GM18508 (cell line): ENCODE results near the gene PMCH.
"Not testable (repeated sequence)": the region's sequence is repeated elsewhere in the genome, so short reads cannot be mapped to it uniquely, and the experiment has no call there.

ENCODE experiments used
- ATAC-seq: cut with Tn5 transposase; IDR thresholded peaks from one replicate; pipeline ENCODE4 v1.9.1; 2021; ENCODE audit warnings: moderate number of reproducible peaks; ENCODE audit not compliant: insufficient read depth, unreplicated experiment

PMCH gene, protein sequence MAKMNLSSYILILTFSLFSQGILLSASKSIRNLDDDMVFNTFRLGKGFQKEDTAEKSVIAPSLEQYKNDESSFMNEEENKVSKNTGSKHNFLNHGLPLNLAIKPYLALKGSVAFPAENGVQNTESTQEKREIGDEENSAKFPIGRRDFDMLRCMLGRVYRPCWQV

DNA sequence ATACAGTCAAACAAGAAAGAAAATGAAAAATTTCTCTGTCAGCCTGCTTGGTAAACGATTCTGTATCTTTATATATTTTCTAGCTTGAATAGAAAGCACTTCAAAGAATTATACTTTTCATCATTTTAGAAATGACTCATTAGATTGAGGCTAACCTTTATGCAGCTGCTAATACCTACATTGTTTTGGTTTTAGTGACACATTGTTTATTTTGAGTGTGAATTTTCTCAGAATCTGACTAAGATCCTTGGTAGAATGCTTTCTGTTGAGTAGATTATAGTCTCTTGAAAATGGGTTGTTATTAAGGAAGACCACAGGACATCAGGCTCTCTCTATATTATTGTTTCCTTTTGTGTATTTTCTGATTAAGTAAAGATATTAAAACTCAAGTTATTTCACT is at the start of gene PMCH:
Gene PMCH, minus strand, starts transcription at position 45 of the 400 bp plus-strand sequence. CDS start 63 bp downstream, outside the sequence.
- peak; percentile 72 for ATAC-seq

DNA sequence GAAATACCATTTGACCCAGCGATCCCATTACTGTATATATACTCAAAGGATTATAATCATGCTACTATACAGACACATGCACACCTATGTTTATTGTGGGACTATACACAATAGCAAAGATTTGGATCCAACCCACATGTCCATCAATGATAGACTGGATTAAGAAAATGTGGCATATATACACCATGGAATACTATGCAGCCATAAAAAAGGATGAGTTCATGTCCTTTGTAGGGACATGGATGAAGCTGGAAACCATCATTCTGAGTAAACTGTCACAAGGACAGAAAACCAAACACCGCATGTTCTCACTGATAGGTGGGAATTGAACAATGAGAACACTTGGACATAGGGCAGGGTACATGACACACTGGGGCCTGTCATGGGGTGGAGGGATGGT is 43.2 kb upstream of the PMCH start:
- not testable (repeated sequence) for ATAC-seq

DNA sequence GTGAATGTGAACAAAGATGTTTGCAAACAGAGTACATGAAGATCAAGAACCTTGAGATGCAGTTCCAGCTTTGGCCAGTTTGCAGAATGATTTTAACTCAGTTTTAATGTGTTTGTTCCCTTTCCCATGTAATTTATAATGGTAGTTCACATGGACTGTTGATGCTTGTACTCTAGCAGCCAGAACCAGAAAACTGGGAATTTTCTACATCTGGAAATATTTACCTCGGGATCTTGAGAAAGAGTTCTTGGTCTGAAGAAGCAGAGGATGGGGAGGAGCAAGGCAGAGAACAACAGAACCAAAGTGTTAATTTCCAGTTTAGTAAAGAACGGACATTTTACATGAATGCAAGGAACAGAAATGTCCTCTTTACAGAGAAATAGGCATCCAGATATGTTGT is 37.0 kb upstream of the PMCH start:
- no peak for ATAC-seq

GRCh38 chr12:102232446-102232845 is 34.8 kb upstream of the PMCH start:
- ATAC-seq, result no peak

DNA sequence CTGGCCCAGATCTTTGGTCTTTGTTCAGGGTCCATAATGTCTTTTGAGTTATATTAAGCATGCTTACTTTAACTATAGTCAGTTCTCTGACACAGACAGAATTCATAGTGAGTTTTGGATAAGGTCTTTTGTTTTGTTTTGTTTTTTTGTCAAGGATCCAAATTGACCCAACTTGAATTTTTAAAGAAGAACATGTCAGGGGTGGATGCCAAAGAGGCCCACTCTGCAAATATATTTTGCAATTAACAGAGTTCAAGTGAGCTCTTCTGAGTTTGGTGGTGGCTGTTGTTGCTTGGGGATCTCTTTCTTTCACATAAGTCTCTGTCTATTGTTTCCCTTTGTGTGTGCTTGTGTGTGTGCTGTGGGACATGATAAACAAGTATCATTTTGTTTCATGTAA is 34.4 kb upstream of the PMCH start:
- no peak for ATAC-seq

- no peak for ATAC-seq
Measured at GRCh38 chr12:102227954-102228353, 30.3 kb upstream of the PMCH start.

GRCh38 chr12:102220736-102221135 is 23.1 kb upstream of the PMCH start:
- ATAC-seq, result no peak

DNA sequence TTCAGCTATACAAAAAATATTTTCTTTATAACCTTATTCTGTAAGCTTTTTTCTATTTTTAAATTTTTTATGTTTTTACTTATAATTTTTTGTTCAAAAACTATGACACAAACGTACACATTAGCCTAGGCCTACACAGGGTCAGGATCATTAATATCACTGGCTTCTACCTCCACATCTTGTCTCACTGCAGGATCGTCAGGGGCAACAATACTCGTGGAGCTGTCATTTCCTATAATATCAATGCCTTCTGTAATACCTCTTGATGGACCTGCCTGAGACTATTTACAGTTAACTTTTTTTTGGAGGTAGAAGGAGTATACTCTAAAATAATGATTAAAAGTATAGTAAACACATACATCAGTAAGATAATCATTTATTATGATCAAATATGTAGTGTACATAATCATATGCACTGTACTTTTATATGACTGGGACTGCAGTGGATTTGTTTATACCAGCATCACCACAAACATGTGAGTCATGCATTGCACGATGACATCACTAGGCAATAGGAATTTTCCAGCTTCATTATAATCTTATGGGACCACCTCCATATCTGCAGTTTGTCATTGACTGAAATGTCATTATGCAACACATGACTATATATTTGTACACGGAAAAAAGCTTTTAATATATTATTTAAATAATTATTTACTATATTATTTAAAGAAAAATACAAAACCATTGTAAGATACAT is 18.5 kb upstream of the PMCH start:
- no peak for ATAC-seq

GRCh38 chr12:102204025-102204424 is 6.4 kb upstream of the PMCH start:
- no peak for ATAC-seq

- no peak for ATAC-seq
Measured at GRCh38 chr12:102202556-102202955, 4.9 kb upstream of the PMCH start.

- no peak for ATAC-seq
Measured at GRCh38 chr12:102201436-102202061, 3.9 kb upstream of the PMCH start.

GRCh38 chr12:102195826-102196225 is 1.8 kb downstream of the PMCH start:
- ATAC-seq, result no peak

GRCh38 chr12:102182635-102183034 is 15.0 kb downstream of the PMCH start:
- no peak for ATAC-seq

GRCh38 chr12:102174761-102175160 is 22.9 kb downstream of the PMCH start:
- ATAC-seq, result no peak

DNA sequence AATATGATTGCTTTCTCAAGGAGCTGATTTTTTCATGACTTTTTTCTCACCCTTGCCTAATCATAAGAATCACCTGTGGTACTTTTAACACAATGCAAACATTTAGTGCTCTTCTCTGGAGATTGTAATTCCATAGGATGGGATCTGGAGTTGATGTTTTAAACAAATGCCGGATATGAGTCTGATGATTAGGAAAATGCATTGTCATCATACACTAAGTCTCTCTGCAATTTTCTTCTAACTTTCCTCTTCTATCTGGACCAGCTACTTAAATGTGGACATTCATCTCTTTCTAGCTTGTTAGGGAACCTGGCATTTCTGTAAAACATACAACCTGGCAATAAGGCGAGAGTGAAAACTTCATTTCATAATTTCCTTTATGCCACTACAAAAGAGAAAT is 23.5 kb downstream of the PMCH start:
- ATAC-seq, result no peak

GRCh38 chr12:102172436-102172835 is 25.2 kb downstream of the PMCH start:
- ATAC-seq, result no peak

- ATAC-seq, result no peak
Measured at GRCh38 chr12:102171951-102172350, 25.7 kb downstream of the PMCH start.

- no peak for ATAC-seq
Measured at GRCh38 chr12:102169922-102170621, 27.6 kb downstream of the PMCH start.

- ATAC-seq, result peak; percentile 54
Measured at GRCh38 chr12:102167821-102168604, 29.6 kb downstream of the PMCH start.

DNA sequence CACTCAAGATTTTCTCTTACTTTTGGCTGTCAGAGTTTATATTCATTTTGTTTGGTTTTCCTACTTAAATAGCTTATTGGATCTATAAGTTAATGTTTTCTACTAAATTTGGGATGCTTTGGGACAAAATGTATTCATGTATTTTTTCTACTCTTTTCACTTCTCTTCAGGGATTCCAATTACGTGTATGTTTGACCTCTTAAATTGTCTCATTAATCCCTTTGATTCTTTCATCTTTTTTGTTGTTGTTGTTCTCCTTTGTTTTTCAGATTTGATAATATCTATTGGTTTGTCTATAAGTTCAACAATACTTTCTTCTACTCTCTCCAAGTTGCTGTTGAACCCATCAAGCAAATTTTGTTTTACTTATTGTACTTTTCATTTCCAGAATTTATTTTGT is 34.2 kb downstream of the PMCH start:
- ATAC-seq, result no peak
